B cell (primary cell): ENCODE data around the gene TRIM2.

ENCODE experiments used
- EZH2 ChIP-seq: IDR thresholded peaks from 2 replicates; pipeline ENCODE4 v1.6.1; 2012; ENCODE audit warnings: borderline replicate concordance, low read depth, mild to moderate bottlenecking, moderate library complexity, low read length; ENCODE audit not compliant: insufficient read depth, poor library complexity, severe bottlenecking
- TF ChIP-seq, protein P1 (sequence below): fragments of 200-600 bp; IDR thresholded peaks from one replicate; pipeline ENCODE4 v1.8.0; 2022; ENCODE audit warnings: antibody characterized with exemption, mild to moderate bottlenecking

DNA sequence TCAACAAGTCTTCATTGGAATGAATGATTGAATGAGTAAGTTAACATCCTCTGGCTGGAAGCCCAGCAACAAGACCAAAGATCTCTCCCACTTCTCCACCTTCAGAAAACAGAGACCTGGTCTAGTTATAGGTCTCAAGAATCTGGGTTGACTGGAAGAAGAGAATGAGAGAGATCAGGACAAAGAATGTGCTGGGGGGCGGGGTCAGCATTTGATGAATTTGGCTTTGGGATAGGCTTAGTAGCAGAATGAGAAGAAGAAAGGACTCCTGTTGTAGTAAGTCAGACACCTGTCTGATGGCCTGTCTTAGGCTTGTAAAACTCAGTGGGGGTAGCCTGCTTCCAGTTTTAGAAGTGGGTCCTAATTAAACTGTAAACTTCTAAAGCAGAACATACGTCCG lies 51.0 kb downstream of the TRIM2 start:
- TF ChIP-seq, protein P1, sequence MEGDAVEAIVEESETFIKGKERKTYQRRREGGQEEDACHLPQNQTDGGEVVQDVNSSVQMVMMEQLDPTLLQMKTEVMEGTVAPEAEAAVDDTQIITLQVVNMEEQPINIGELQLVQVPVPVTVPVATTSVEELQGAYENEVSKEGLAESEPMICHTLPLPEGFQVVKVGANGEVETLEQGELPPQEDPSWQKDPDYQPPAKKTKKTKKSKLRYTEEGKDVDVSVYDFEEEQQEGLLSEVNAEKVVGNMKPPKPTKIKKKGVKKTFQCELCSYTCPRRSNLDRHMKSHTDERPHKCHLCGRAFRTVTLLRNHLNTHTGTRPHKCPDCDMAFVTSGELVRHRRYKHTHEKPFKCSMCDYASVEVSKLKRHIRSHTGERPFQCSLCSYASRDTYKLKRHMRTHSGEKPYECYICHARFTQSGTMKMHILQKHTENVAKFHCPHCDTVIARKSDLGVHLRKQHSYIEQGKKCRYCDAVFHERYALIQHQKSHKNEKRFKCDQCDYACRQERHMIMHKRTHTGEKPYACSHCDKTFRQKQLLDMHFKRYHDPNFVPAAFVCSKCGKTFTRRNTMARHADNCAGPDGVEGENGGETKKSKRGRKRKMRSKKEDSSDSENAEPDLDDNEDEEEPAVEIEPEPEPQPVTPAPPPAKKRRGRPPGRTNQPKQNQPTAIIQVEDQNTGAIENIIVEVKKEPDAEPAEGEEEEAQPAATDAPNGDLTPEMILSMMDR: no peak
- no peak for TF ChIP-seq EZH2
